ENCODE measurements around the gene RBM4B. TPM values are rescaled to one million over a fixed set of nuclear protein-coding genes. Genes with fewer than 3 reads are reported as not detected.
"Not testable (repeated sequence)": the region's sequence is repeated elsewhere in the genome, so short reads cannot be mapped to it uniquely, and the experiment has no call there.

The RBM4B gene
- total RNA-seq, 1 donor from 2014 or later = 11.1 TPM

DNA sequence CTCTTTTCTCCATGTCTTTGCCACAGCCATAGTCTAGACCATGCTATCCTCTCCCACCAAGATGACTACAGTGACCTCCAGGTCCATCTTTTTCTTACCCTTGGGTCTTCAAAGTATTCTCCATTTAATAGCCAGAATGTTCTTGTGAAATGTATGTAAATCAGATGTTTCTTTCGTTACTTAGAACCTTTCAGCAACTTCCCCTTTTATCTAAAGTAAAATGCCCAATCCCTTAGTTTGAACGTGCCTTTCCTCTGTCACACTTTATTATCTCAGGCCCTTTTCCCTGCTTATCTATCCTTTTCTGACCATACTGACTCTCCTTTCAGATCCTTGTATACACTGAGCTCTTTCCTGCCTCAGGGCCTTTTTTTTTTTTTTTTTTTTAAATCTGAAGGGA is 17.9 kb downstream of the RBM4B start:
- DNase-seq (ENCODE audit: low spot score) = no peak
- intact Hi-C loops (cut with DNase I) = no loop called here

DNA sequence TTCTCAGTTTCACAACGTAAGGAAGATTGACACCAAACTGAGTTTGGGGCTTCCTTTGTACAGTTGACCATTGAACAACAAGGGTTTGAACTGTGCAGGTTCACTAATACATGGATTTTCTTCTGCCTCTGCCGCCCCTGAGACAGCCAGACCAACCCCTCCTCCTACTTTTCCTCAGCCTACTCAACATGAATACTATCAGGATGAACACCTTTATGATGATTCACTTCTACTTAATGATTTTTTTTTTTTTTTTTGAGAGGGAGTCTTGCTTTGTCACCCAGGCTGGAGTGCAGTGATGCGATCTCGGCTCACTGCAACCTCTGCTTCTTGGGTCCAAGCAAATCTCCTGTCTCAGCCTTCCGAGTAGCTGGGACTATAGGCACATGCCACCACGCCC is 24.6 kb downstream of the RBM4B start:
- DNase-seq (ENCODE audit: low spot score) = no peak
- intact Hi-C loops (cut with DNase I) = no loop called here

DNA sequence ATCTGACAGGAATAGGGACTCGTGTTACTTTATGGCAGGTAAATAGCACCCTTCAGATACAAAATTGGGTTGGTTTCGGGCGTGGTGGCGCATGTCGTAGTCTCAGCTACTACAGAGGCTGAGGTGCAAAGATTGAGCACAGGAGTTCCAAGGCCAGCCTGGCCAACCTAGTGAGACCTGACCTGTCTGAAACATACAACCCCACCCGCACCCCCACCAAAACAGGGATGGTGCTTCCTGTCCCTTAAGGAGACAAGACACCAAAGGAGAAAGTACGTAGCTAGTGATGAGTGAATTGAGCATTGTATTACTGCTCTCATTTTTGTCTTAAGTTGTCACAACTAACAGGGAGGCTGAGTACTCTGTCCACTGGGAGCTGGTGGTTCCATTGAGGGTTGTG is 25.0 kb downstream of the RBM4B start:
- intact Hi-C loops (cut with DNase I) = no loop called here
- no peak for DNase-seq (ENCODE audit: low spot score)

DNA sequence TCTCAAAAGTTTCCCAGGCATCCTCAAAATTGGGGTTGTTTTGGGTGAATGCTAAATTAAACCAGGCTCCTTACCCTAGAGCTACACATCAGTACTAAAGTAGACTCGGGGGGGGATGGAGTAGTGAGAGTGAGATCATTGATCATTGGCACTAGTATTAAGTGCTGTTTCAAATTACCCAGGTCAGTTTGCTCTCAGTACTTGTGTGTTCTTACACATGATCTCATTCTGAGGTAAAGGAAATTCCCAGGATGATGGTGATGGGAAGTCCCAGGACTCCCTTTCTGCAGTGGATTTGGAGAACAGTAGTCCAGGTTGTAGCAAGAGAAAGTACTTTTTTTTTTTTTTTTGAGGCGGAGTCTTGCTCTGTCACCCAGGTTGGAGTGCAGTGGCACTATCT is 26.7 kb downstream of the RBM4B start:
- intact Hi-C loops (cut with DNase I) = no loop called here
- no peak for DNase-seq (ENCODE audit: low spot score)

DNA sequence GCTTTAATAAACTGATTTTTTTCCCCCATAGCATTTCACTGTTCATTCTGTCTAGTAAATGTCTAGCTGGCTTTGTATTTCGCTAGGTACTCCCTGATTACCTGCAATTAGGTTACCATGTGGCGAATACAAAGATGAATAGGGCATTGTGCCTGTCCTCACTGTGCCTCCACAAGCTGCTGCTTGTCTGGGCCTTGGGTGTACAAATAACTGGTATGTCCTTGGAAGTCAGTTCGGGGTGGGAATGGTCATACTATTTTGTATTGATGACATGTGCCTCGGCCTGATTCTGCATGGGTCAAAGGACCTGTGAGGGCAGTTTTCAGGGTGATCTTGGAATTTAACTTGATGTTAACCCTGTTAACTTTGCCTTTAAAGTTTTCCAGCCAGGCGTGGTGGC is 27.8 kb downstream of the RBM4B start:
- DNase-seq (ENCODE audit: low spot score) = no peak
- intact Hi-C loops (cut with DNase I) = no loop called here

DNA sequence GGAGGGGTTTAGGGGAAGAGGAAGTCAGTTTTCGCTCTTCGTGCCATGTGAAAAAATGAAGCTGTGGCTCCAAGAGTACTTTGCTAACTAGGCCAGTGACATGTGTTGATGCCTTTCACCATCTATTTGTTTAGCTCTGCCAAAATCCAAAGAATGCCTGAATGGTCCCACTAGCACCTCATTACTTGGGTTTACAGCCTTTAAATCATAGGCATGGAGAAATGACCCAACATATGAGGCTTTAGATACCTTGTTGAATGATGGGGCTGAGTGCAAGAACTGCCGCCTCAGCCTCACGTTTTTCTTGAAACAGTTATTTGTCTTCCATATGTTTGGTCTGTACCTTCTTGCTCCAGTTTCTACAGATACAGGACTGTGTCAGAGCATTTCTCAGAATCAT is 30.9 kb downstream of the RBM4B start:
- no peak for DNase-seq (ENCODE audit: low spot score)
- intact Hi-C loops (cut with DNase I) = no loop called here

DNA sequence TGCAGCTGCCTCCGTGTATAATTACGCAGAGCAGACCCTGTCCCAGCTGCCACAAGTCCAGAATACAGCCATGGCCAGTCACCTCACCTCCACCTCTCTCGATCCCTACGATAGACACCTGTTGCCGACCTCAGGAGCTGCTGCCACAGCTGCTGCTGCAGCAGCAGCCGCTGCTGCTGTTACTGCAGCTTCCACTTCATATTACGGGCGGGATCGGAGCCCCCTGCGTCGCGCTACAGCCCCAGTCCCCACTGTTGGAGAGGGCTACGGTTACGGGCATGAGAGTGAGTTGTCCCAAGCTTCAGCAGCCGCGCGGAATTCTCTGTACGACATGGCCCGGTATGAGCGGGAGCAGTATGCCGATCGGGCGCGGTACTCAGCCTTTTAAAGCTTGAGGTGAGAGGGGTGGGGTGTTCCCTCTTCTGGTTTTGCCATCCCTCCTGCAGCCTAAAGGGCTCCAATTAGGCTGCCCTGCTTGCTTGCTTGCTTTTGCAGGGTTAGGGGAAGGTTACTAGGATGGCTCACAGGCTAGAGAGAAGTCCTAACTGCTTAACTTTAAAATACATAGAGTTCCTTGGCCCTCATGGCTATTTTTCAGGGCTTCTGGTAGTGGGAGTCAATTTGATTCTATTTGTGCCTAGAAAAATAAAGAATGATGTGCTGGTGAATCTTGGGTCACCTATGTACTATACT is 33.8 kb downstream of the RBM4B start:
- DNase-seq (ENCODE audit: low spot score) = no peak
- intact Hi-C loops (cut with DNase I) = no loop called here

DNA sequence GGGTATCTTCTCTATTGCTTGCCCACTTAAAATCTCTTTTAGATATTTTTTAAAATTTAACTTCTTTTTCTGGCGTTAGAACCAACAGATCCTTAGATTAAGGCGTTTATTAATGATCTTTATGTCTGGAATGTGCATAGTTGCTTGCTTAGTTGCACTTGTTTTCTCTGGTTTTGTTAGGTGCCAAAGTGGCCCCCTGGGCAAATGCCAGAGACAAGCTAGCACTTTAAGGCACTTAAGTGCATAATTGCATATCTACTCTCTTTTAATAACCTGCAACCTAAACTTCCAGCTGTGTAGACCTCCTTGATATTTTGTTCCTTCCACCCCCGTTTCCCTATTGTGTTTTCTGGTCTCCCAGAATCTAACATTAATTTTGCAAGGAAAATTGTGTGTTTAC is 35.9 kb downstream of the RBM4B start:
- intact Hi-C loops (cut with DNase I) = no loop called here
- no peak for DNase-seq (ENCODE audit: low spot score)

DNA sequence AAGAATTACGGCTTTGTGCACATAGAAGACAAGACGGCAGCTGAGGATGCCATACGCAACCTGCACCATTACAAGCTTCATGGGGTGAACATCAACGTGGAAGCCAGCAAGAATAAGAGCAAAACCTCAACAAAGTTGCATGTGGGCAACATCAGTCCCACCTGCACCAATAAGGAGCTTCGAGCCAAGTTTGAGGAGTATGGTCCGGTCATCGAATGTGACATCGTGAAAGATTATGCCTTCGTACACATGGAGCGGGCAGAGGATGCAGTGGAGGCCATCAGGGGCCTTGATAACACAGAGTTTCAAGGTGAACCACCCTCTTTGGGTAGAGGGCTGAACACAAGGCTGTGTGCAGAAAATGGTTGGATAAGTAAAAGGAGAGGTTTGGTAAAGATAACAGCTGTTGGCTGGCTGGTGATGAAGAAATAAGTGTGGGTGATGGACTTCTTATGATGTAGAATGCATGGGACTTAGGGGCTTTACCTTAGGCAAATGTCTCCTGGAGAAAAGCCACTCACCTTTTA is 37.8 kb downstream of the RBM4B start:
- intact Hi-C loops (cut with DNase I) = loop anchor here (5.0 kb wide), 1 partner anchor 37 kb away; the partner anchor contains the start of gene RBM4B
- DNase-seq (ENCODE audit: low spot score) = not testable (repeated sequence)

DNA sequence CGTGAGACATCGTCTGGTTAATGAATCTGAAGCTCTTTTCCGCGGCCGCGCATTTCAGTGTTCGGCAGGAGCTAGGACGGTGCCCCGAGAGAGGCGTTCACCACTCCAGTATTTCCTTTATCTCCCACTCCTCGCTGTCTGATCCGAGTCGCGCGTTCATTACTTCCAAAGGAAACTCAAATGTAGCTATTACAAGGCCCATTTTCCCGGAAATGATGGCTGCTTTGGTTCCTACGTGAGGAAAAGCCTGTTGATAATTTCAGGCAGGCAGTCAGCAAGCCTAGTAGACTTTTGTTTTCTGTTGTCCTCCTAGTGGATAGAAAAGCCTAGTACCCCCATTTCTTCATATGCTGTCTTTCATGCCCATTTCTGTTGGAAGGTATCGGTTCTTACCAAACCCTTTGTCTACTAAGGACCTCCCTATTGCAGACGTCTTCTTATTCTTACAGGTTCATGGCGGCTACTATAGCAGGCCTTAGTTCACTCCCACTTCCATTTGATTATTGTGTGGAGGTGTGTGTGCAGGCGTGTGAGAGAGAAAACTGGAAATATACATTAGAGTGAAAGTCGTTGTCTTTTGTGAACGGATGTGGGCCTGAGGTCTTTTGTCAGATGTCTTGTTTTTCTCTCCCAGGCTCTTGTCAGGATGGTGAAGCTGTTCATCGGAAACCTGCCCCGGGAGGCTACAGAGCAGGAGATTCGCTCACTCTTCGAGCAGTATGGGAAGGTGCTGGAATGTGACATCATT is 38.4 kb downstream of the RBM4B start:
- DNase-seq (ENCODE audit: low spot score) = no peak
- intact Hi-C loops (cut with DNase I) = loop anchor here (5.0 kb wide), 1 partner anchor 38 kb away; the partner anchor contains the start of gene RBM4B

DNA sequence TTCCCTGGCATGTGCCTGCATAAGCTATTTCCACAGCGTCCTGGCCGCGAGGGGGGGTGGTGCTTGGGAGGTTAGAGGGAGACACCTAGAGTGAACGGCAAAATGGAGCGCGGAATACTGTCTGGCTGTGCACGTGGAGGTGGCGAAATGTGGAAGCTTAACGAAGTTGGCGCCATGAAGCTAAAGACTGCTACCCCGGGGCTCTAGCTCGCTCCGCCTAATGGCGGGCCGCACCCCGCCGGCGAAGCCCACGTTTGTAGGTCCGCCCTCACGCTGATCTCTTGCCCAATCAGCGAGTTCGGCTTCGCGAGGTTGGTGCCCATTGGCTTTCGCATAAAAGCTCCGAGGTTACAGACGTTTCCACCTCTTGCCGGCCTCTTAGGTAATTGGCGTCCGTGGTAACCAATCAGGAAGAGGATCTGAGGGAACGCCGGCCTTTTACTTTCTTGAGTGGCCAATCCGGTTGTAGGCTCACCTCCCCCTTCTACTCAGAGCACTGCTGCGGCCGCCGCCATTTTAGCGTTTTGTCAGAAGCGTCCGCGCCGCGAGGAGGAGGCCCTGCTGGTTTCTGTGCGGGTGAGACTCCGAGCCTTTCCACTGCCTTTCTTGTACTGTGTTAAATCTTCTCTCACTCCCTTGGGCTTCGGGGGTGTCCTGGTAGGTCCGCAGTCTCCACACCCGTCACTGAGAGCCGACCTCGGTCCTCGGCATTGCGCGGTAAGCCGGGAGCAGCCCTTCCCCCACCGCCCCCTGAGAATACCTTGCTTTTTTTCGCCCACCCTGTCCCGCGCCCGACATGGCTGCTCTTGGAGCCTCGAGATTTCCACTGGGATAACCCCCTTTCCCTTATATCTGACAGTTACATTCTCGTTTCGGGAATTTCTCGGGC is 39.3 kb downstream of the RBM4B start, which contains the start of gene RBM4:
Gene RBM4 (plus strand): TSS at position 527 of the 889 bp plus-strand sequence. CDS start 1,009 bp downstream, outside the sequence.
- intact Hi-C loops (cut with DNase I) = loop anchor here (1.0 to 5.0 kb wide), 2 partner anchors 22 to 39 kb away; partner anchors contain the start of genes RBM14 and RBM4B

DNA sequence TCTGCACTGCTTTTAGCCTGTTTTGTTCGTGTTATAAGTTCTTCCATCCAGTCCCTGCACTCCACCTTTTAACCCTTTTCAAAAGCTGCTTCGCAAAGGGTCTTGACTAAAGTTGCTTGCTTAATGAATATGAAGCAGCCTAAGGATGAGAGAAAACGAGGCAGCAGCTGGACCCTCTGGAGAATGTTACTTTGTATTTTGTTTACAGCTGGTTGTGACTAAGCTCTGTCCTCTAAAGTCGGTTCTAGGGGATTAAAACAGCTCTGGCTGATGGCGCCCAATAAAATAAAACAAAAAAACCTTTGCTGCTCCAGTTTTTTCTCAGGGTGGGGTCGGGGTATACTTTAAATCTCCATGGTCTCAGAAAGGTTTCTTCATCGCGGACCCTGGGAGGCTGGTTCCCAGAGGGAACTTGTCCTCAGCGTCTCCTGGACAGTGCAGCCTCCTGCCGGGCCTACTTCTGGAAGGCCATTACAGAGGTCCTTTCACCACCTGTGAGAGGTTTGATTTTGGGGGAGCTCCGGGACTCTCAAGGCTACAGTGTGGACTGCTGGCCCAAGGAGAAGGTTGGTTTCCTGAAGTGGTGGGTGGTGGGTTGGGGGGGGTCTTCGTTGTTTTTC is 40.0 kb downstream of the RBM4B start:
- no peak for DNase-seq (ENCODE audit: low spot score)
- intact Hi-C loops (cut with DNase I) = loop anchor here (1.0 to 5.0 kb wide), 2 partner anchors 21 to 40 kb away; partner anchors contain the start of genes RBM14 and RBM4B

More for the DNA sequence above, 39.3 kb downstream of the RBM4B start, which contains the start of gene RBM4:
- DNase-seq (ENCODE audit: low spot score) = peak; percentile 99

DNA sequence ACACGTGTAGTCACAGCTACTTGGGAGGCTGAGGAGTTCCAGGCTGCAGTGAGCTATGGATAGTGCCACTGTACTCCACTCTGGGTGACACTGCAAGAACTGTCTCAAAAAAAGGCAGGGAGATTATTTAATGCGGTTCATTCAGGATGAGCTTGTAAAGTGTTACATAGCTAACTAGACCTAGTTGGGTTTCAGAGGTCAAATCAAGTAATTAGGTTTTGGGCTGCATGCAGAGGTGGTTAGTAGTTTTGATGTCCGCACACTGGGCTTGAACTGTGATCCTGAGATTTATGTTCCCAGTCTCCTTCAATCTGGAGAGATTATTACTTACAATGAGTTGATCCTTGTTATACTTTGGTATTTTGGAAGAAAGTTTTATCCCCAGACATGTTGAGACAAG is 41.3 kb downstream of the RBM4B start:
- intact Hi-C loops (cut with DNase I) = loop anchor here (5.0 kb wide), 1 partner anchor 41 kb away; the partner anchor contains the start of gene RBM4B

DNA sequence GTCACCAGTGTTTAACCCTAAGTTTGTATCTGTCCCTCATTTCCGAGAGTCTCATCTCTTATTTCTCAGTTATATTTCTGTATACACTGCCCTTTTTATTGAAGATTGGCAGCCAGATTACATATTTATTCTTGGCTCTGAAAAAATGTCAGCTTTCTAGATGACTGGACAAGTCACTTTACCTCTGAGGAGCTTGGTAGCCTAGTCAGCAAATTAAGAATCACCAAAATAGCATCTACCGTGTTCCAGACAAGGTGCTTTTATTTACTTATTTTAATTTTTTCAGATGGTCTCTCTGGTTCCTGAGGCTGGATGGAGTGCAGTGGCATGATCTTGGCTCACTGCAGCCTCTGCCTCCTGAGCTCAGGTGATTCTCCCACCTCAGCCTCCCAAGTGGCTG is 44.7 kb downstream of the RBM4B start:
- intact Hi-C loops (cut with DNase I) = no loop called here
- DNase-seq (ENCODE audit: low spot score) = no peak

More for the DNA sequence above, 41.3 kb downstream of the RBM4B start:
- DNase-seq (ENCODE audit: low spot score) = no peak

DNA sequence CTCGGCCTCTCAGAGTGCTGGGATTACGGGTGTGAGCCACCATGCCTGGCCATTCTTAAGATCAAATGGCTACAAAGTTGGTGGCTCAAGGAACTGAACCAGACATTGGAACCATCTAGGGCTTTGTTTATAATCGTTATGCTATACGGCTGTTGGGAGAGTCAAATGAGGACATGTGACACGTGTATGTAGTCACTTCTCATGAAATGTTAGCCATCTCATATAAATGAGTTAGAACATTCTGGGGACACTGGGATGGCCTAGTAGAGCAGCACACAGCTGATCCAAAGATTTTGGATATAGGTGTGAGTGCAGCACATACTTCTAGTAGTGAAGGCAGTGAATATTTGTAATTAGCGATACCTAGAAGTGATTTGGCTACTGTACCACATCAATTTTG is 45.8 kb downstream of the RBM4B start:
- intact Hi-C loops (cut with DNase I) = no loop called here

DNA sequence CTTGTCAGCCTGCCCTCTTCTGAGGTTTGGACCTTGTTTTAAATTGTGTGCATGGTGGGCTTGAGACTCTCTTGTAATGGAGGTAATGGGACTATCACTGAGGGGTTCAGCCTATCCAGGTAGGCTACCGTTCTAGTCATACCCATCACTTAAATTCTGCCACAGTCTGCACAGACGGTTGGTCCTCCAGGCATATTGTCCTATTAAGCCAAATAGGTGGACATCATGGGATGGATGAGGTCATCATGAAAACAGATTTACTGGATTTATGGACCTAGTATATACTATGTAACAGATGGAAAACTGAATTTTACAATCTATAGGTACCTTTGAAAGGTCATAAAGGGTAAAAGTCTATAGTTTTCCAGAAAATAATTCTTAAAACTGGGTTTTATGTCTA is 48.3 kb downstream of the RBM4B start:
- no peak for DNase-seq (ENCODE audit: low spot score)
- intact Hi-C loops (cut with DNase I) = no loop called here

More for the DNA sequence above, 45.8 kb downstream of the RBM4B start:
- no peak for DNase-seq (ENCODE audit: low spot score)

DNA sequence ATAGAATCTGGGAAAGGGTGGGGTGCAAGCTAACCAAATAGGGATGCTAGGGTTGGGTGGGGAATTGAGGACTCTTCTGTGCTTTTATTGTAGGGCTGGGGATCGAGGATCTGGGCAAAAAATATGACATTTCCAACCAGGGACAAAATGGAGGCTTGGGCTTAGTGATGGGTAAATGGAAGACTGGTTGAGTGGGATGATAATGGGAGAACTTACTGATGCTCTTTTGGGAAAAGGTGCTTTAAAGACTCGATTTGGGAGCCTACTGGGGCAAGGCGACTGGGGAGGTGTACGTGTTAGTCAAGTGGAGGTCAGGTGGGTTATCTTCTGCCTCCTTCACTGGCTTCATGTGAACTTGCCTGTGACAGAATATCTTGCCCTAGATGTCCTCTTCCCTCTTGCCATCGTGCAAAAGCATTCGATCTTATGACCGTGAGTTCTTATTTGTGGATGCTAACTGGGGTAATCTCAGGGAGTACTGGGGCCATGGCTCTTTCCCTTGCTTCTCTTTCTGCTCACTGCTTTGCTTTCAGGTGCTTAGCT is 49.6 kb downstream of the RBM4B start:
- intact Hi-C loops (cut with DNase I) = no loop called here

DNA sequence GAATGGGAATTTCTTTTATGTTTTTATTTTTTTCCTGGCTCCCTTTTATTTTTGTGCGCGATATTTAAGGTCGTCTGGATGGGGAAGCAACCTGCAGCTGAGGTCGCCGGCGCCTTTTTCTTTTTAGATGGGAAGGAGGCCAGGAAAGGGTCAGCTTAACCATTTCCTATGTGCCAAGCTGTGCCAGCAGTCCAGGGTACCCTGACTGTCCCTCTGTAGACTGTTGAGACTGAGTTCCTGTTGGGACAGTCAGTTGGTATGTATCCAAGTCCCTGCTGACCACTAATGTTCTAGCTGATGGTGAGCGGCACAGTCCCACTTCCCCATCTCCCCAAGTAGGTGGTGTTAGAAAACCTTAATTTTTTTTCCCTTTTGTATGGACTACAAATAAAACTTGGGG is 50.8 kb downstream of the RBM4B start:
- no peak for DNase-seq (ENCODE audit: low spot score)
- intact Hi-C loops (cut with DNase I) = no loop called here

More for the DNA sequence above, 49.6 kb downstream of the RBM4B start:
- DNase-seq (ENCODE audit: low spot score) = no peak

DNA sequence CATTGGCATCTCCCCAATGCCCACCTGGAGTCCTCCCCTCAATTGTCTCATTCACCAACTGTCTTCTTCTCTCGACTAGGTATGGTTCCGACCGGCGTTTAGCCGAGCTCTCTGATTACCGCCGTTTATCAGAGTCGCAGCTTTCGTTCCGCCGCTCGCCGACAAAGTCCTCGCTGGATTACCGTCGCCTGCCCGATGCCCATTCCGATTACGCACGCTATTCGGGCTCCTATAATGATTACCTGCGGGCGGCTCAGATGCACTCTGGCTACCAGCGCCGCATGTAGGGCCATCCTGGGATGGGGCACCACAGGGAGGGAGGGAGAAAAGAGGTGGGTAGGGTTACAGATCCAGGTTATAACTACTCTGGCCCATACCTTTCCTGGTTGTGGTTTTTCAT is 51.3 kb downstream of the RBM4B start:
- intact Hi-C loops (cut with DNase I) = no loop called here
- DNase-seq (ENCODE audit: low spot score) = no peak

All from cardiac septum (tissue), 1 donor.